NCI-H146 treated with DMSO at 0.1 percent for 48 hours (cell line): Measurements from ENCODE around the gene NTRK1.

ENCODE experiments used
- DNase-seq: peaks from one replicate; lab custom pipeline; 2025; ENCODE audit not compliant: unreplicated experiment; lab: John Stamatoyannopoulos, UW

The NTRK1 gene

DNA sequence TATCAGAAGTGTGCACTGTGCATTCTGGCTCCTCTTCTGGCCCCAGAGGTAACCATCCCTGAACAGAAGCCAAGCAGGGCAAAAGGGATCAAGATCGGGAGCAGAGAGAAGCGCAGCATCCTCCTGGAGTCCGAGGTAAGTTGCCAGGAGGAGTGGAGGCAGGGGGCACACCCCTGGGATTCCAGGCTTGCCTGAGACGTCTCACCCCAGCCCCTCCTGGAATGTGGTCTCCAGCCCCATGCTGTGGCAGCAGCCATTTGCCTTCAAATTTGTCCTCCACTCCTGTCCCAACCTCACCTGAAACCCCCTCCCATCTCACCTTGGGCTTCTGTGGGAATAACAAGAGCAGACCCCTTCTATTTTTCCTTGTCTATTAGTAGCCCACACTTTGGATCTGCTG lies 69.8 kb downstream of the NTRK1 start:
- no peak for DNase-seq
